MG63 (cell line): ENCODE measurements around the gene RTRAF. TPM values are rescaled to one million over a fixed set of nuclear protein-coding genes. Genes with fewer than 3 reads are reported as not detected.
A peak's percentile ranks its signal among the peaks of the same experiment; 100 is the strongest.

Experiments
- DNase-seq: peaks from one replicate; pipeline ENCODE4 v3.0.0-alpha.2; 2020
- H3K27me3 ChIP-seq: fragments of 250-450 bp; sonication (Bioruptor Pico); 2 replicates; pipeline ENCODE4 v1.5.1; 2020; ENCODE audit warnings: mild to moderate bottlenecking, moderate library complexity
- H3K36me3 ChIP-seq: fragments of 250-450 bp; sonication (Bioruptor Pico); 2 replicates; pipeline ENCODE4 v1.5.1; 2020; ENCODE audit warnings: mild to moderate bottlenecking, moderate library complexity
- H3K4me3 ChIP-seq: fragments of 250-450 bp; sonication (Bioruptor Pico); 2 replicates; pipeline ENCODE4 v1.5.1; 2020; ENCODE audit warnings: mild to moderate bottlenecking, moderate library complexity
- H3K9me3 ChIP-seq: fragments of 250-450 bp; sonication (Bioruptor Pico); 2 replicates; pipeline ENCODE4 v1.5.1; 2020; ENCODE audit warnings: mild to moderate bottlenecking, moderate library complexity
- total RNA-seq: library from RNA; depleted of rRNA; stranded (reverse); fragments of >200 nt; shearing (Covaris generic); gene quantifications from 2 replicates; pipeline ENCODE4 v1.2.3, GENCODE V29; 2014; ENCODE audit warnings: low replicate concordance

The RTRAF gene
- total RNA-seq, 1 experiment from 2014 or later: 77.2 TPM

DNA sequence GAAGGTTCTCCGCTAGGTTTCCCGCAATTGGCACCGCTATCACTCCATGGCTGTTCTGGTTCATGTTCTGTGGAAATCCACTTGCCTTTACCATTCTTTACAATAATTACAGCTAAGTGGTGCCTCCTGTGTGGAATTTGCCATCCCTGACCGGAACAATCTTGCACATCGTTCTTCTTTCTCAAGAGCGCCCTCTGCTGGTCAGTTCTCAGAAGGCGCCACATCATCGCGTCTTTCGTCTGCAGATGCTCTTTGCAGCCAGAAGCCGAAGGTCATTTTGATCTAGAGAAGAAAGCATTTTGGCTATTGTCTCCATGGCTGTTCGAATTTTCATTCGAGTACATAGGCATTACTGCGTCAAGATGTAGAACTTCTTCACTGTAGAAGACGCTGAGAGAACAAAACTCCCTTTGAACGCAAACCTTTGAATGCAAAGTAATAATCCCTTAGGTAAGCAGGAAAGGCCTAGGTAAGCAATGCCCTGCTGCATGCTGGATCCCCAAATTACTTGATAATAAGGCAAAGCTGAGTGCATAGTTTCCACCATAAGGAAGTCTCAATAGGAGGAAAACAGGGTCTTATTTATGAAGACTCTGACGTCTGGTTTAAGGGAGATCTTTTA is 10.1 kb upstream of the RTRAF start:
- Histone ChIP-seq H3K4me3 (no peak overlapping the region), H3K27me3 (no peaks in the 10 kb centered on the region), H3K9me3 (no peaks in the 10 kb centered on the region), H3K36me3 (no peaks in the 10 kb centered on the region)
- peak; percentile 34 for DNase-seq

DNA sequence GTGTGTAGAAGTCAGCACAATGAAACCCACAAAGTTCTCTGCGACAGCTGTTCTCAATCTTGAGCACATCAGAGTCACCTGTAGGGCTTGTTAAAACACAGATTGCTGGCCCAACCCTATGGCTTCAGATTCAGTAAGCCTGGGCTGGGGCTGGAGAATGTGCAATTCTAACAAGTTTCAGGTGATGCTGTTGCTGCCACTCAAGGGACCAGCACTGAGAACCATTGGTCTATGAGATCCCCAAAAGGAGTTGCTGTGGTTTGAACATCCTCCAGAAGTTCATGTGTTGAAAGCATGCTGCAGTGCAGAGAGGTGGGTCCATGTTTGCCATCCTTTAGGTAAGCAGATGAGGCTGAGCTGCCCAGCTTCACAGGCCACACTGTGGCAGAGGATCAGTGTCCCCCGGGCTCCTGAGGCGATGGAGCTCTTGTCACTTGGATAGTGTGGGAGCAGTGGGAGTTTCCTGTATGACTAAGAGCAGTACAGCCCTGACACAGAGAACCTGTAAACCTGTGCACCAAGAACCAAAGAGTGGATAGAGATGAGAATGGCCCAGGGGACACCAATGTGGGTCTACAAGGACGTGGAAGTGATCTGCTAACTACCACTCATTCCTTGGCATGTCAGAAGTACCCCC is 8.0 kb upstream of the RTRAF start:
- DNase-seq: no peak
- H3K4me3 ChIP-seq: no peak overlapping the region
- no peaks in the 10 kb centered on the region for H3K9me3 ChIP-seq
- H3K27me3 ChIP-seq: no peaks in the 10 kb centered on the region
- H3K36me3 ChIP-seq: no peaks in the 10 kb centered on the region

DNA sequence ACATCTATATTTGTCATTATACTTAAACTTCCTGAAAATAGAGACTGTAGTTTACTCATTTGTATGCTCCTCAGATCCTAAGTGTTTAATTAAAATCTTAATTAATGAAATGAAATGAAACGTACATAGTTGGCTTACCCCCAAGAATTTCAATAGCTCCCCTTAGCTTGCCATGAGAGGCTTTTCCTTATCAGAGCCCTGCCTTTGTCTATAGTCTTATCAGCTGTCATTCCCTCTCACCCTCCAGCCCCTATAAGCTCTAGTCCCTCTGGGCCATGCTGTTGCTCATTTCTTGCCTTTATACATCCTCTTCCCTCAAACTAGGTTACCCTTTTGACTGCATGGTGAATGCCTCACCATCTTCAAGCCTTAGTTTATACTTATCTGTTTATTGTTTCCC is 1.1 kb upstream of the RTRAF start:
- Histone ChIP-seq H3K4me3 (no peak overlapping the region), H3K9me3 (no peaks in the 10 kb centered on the region), H3K36me3 (peaks cover 17% of the 10 kb centered on the region), H3K27me3 (no peaks in the 10 kb centered on the region)
- DNase-seq: no peak

DNA sequence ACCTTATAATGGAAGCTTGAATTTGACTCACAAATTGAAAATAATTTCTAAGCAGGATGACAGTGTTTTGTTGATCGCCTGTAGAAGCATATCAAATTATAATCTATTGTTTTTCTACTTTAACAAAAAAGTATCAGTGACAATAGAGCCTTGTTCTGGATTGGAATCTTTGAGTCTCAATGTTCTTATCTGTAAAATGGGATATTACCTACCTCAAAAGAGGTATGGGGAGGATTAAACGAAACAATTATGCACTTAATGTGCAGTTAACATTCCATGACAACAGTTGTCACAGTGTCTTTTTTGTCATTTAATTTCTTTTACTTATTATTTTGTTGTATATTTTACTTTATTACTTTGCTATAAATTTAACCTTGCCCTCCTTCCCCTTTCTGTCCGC is 1.1 kb downstream of the RTRAF start:
- peak overlapping the region; percentile 86 for H3K4me3 ChIP-seq

DNA sequence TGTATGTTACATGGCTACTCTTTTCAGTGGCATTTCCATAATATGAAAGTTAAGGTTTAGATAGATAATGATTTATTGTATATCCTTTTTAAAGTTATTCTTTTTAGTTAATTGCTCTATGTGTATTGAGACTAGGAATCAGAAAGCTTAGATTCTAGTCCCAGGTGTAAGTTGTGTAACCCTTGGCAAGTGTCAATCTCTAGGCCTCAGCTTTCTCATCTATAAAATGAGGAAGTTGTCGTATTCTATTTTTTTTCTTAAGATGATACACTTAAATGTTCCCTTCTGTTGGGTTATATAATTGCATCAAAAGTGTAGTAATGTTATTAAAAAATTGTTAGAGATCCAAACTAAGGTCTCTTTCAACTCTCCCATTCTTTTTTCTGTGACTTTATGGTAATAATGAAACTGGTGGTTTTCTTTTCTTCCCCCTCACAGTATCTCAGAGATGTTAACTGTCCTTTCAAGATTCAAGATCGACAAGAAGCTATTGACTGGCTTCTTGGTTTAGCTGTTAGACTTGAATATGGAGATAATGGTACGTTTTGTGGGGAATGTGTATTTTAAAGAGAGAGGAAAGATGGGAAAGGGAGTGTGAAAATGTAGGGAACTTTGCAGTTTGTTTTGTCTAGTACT is 4.1 kb downstream of the RTRAF start:
- Histone ChIP-seq H3K4me3 (no peak overlapping the region), H3K27me3 (no peaks in the 10 kb centered on the region), H3K36me3 (peaks cover 48% of the 10 kb centered on the region), H3K9me3 (no peaks in the 10 kb centered on the region)
- no peak for DNase-seq

More for the DNA sequence above, 1.1 kb downstream of the RTRAF start:
- DNase-seq: no peak
- Histone ChIP-seq H3K36me3 (peaks cover 31% of the 10 kb centered on the region), H3K27me3 (no peaks in the 10 kb centered on the region), H3K9me3 (no peaks in the 10 kb centered on the region)

DNA sequence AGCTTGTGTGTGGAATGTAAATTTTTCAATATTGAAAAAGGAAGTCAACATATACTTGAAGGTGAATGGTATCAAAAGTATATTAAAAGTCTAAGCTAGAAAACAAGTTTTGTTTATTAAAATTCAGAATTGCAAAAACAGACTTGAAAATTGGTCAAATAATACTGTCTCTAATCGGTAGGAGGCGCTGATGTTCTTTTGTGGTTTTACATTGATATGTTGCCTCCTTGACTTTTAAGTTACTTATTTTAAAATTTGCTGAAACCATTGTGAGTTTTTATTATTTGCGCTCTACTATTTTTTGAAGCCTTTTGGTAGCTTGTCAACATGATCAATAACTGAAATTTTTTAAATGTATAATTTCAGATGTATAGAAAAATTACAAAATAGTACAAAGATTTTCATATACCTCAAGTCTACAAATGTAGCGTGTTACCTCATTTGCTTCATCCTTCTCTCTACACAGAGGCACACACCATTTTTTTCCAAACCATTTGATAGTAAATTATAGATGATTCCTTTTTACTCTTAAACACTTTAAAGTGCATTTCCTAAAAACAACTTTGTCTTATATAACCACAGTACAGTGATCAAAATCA is 6.9 kb downstream of the RTRAF start:
- H3K4me3 ChIP-seq: no peak overlapping the region
- H3K36me3 ChIP-seq: peaks cover 66% of the 10 kb centered on the region
- DNase-seq: no peak
- H3K9me3 ChIP-seq: no peaks in the 10 kb centered on the region
- no peaks in the 10 kb centered on the region for H3K27me3 ChIP-seq

DNA sequence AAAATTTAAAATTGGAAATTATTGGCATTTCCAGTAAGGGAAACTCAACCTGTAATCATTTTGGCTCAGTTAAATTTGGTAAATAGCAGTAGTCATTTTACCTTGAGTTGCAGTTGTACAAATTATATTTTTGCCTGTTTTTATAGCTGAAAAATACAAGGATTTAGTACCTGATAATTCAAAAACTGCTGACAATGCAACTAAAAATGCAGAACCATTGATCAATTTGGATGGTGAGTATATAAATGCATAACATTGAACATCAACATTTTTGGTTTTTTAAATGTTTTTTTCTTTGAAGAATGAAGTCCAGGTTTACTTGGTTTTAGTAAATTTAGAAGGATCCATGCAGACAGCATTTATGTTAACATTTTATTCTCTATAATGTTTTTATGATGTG is 9.0 kb downstream of the RTRAF start:
- DNase-seq: no peak
- Histone ChIP-seq H3K9me3 (no peaks in the 10 kb centered on the region), H3K27me3 (no peaks in the 10 kb centered on the region), H3K4me3 (no peak overlapping the region), H3K36me3 (peaks cover 61% of the 10 kb centered on the region)

DNA sequence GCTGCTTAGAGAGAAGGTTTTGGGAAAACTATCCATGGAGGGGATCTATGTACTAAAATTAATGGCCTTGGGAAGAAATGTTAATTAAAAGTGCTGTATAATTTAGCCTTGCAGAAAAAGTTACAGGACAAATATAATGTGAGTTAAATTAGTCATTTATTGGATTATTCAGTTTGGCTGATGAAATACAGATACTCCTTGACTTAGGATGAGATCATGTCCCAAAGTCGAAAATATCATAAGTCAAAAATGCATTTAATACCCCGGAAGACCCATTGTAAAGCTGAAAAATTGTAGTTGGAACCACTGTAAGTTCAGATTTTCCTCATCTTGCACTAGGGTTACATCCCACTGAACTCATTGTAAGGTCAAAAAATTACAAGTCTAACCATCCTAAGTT is 9.7 kb downstream of the RTRAF start:
- H3K4me3 ChIP-seq: no peak overlapping the region
- peaks cover 63% of the 10 kb centered on the region for H3K36me3 ChIP-seq

DNA sequence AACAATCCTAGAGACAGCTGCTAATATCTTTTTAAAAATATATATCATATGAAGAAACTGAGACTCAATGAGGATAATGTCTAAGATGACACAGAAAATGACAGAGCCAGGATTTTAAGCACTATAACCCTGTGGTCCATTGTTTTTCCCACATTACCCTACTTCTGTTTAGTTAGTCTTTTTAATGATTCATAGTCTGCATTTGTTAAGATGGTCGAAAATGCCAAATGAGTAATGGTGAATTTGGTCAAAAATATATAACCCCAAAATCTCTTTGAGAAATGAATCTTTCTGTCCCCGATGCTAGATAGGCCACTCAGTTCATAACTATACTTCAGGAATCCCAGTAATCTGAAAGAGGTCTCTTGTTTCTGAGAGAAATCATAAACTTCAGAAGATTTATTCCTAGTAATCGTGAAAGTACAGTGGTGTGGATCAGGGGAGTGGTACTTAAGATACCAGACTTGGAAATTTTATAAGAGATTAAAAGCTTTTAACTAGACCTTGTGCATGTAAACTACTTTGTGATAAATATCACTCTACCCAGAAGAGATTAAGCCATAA is 10.8 kb downstream of the RTRAF start:
- Histone ChIP-seq H3K9me3 (no peaks in the 10 kb centered on the region), H3K36me3 (peaks cover 68% of the 10 kb centered on the region), H3K27me3 (no peaks in the 10 kb centered on the region), H3K4me3 (no peak overlapping the region)
- no peak for DNase-seq

More for the DNA sequence above, 9.7 kb downstream of the RTRAF start:
- no peaks in the 10 kb centered on the region for H3K9me3 ChIP-seq
- no peaks in the 10 kb centered on the region for H3K27me3 ChIP-seq
- DNase-seq: no peak

DNA sequence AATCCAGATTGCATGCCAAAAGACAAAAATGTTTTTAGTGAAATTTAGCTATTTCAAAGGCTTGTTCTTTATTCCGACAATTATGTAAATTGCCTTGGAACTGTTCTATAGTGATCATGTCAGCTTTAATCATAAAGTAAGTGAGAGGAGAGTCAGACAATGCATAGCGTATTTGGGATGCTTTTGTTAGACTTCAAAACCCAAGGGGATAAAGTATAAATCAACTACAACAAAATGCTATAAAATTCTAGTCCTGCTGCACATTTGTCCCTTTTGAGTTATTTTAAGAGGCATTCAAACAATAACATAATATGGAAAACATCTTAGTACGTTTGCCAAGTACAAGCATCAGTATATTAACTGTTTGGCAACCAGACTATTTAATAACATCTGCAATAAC is 11.3 kb downstream of the RTRAF start:
- H3K4me3 ChIP-seq: no peak overlapping the region
- no peaks in the 10 kb centered on the region for H3K27me3 ChIP-seq
- DNase-seq: no peak
- peaks cover 65% of the 10 kb centered on the region for H3K36me3 ChIP-seq
- H3K9me3 ChIP-seq: no peaks in the 10 kb centered on the region

DNA sequence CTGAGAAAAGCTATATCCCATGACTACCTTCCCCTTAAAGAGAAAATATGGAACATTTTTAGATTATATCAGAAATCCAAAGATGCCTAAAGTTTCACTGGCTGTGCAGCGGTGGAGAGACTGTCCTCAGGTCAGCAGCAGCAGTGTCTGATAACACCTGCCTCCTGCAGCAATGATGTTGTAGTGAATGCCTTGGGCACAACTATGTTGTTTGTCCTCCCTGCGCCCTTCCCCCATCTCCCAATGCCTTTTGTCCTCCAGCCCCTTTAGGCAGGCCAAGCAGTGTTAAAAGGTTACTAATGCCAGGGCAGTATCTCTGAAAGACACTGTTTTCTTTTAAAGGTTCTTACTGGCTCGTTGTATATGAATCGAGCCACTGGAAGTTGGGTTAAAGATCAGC is 13.2 kb downstream of the RTRAF start:
- DNase-seq: no peak
- H3K36me3 ChIP-seq: peaks cover 66% of the 10 kb centered on the region
- no peak overlapping the region for H3K4me3 ChIP-seq
- no peaks in the 10 kb centered on the region for H3K27me3 ChIP-seq
- no peaks in the 10 kb centered on the region for H3K9me3 ChIP-seq

DNA sequence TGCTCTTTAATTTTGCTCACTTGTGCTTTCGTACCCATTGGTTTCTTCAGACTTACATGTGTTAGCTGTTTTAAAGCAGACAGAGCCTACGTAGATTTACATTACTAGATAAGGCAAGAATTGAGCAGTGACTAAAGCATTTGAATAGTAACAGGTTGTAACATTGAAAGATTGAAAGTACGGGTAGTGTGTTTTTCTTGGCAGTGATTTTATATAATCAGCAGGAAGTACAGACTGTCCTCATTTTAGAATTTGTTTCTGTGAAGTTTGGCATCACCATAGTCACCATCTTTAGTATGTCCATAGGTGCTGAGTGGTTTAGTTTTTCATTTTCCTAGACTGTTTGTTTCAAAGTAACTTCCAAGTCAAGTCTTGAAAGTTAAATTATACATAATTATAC is 14.0 kb downstream of the RTRAF start:
- Histone ChIP-seq H3K27me3 (no peaks in the 10 kb centered on the region), H3K9me3 (no peaks in the 10 kb centered on the region), H3K36me3 (peaks cover 66% of the 10 kb centered on the region), H3K4me3 (no peak overlapping the region)
- DNase-seq: no peak

DNA sequence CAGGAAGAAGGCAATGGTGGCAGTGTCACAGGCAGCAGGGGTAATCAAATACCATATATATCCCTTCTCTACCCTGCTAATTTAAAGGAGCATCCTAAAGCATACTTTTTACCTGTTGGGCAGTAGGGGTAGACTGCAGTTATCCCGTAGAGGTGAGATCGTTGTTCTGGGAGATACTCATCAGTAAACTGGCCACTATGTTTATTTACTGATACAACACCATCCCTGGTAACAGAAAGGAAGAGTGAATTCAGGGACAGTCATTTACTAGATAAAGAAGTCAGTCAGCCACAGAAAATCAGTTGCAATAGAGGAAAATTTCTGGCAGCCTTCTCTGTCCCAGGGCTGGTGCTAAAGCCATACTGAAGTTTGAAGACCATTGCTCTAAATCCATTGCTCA is 16.3 kb downstream of the RTRAF start:
- Histone ChIP-seq H3K36me3 (peaks cover 60% of the 10 kb centered on the region), H3K27me3 (no peaks in the 10 kb centered on the region), H3K9me3 (no peaks in the 10 kb centered on the region), H3K4me3 (no peak overlapping the region)
- DNase-seq: no peak

DNA sequence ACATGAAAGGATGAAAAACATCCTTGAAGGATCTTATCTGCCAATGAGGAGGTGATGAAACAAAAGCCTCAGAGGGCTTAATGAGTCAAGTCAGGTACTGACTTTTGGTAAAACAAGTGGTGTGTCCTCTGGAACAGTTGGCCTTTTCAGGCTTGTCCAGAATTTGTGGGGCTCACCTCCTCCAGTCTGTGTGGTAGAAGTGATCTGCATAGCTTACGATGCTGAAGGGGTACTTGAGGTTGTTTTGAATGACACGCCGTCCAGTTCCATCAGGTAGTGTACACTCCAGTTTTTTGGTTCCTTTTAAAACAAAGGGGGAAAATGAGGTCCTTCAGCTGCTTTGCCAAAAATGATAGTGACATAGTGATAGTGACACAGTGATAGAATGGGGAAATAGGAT is 17.0 kb downstream of the RTRAF start:
- DNase-seq: no peak
- no peak overlapping the region for H3K4me3 ChIP-seq
- H3K9me3 ChIP-seq: no peaks in the 10 kb centered on the region

DNA sequence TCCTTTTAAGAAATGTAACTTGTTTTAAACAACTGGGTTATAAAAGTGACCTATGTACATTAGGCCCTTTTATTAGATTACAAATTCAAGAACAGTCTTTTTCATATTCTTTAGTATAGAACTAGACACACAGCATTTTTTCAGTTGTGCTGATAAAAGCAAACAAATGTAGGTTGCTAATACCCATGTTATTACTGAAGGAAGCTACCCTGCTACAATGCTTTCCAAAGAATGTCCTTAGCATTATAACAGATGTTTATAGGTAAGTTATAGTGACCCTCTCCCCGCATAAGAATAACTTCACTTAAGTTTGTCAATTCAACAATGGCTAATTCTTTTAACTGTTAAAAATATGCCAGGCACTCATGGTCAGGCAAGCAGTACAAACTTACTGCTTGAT is 17.9 kb downstream of the RTRAF start:
- H3K36me3 ChIP-seq: peaks cover 49% of the 10 kb centered on the region
- no peak overlapping the region for H3K4me3 ChIP-seq
- DNase-seq: no peak
- no peaks in the 10 kb centered on the region for H3K27me3 ChIP-seq
- no peaks in the 10 kb centered on the region for H3K9me3 ChIP-seq

More for the DNA sequence above, 17.0 kb downstream of the RTRAF start:
- Histone ChIP-seq H3K27me3 (no peaks in the 10 kb centered on the region), H3K36me3 (peaks cover 54% of the 10 kb centered on the region)

DNA sequence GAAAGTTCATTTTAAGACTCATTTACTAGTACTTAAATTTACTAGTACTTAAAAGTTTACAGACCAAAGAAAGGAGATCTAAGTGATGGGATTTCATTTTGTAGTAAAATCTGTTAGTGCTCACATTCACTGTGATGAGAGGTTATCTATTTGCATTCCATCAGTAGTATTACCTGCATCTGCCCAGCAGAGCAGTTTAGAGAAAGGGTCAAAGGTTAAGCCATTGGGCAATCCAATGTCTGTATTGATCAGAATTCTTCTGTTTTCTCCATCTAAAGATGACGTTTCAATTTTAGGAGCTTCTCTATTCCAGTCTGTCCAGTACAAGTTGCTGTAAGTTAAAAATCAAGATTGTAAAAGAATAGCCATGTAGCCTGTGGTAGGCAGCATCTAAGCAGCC is 18.3 kb downstream of the RTRAF start:
- Histone ChIP-seq H3K4me3 (no peak overlapping the region), H3K27me3 (no peaks in the 10 kb centered on the region), H3K9me3 (no peaks in the 10 kb centered on the region), H3K36me3 (peaks cover 48% of the 10 kb centered on the region)
- DNase-seq: no peak

DNA sequence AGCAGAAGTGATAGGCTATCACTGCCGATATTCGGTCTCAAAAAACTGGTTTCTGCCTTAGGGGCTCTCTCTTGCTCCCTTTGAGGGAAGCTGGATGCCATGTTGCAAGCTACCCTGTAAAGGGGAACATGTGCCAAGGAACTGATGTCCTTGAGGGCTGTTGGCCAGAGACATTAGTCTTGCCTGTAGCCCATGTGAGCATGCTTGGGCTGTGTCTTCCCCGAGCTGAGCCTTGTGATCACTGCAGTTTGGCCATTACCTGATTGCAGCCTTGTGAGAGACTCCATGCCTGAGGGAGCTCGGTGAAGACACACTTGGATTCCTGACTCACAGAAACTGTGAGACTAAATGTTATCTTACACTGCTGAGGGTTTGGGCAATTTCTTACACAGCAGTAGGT is 18.8 kb downstream of the RTRAF start:
- Histone ChIP-seq H3K9me3 (no peaks in the 10 kb centered on the region), H3K36me3 (peaks cover 45% of the 10 kb centered on the region), H3K27me3 (no peaks in the 10 kb centered on the region), H3K4me3 (no peak overlapping the region)
- no peak for DNase-seq
